HCT116 (cell line): ENCODE data around the gene IL36B. TPM values are rescaled to one million over a fixed set of nuclear protein-coding genes. Genes with fewer than 3 reads are reported as not detected.

Experiments
- ATAC-seq: fragments of 200-7000 bp; cut with Tn5 transposase; 2 replicates; pipeline ENCODE4 v1.9.1; 2020; ENCODE audit warnings: mild to moderate bottlenecking, moderate library complexity
- BruUV-seq: library from RNA; stranded (reverse); fragments of 400-500 nt; replicated peaks from 2 replicates; lab custom pipeline; 2021; lab: Mats Ljungman, UMichigan
- CTCF ChIA-PET: fragments of 300-600 bp; sonication (Branson Sonifier 250); formaldehyde crosslinking; loops from one replicate; lab custom pipeline; 2021; ENCODE audit warnings: antibody characterized with exemption; lab: Charles Lee
- POLR2A ChIA-PET: fragments of 300-600, 350-600 bp; sonication (Branson Sonifier 250); formaldehyde crosslinking; loops from one replicate; lab custom pipeline; 2021; ENCODE audit warnings: antibody characterized with exemption; lab: Charles Lee
- RAD21 ChIA-PET, 2 experiments: fragments of 300-600 bp; sonication (Branson Sonifier 250); formaldehyde crosslinking; loops; one replicate each; lab custom pipeline; 2023; ENCODE audit warnings: low total read pairs in 2 of 2; ENCODE audit not compliant: uncharacterized antibody in 2 of 2, unreplicated experiment in 2 of 2, low non-redundant PET in 1 of 2; lab: Charles Lee
- DNase-seq: peaks from one replicate; pipeline ENCODE4 v3.0.0-alpha.2; 2010; ENCODE audit warnings: low read depth, low spot score
- H2AFZ ChIP-seq: fragments of 200-600 bp; shearing (Covaris generic), sonication (generic); 2 replicates; pipeline ENCODE4 v1.6.1; 2017; ENCODE audit warnings: low read depth, mixed run types, mixed read lengths, antibody characterized with exemption, low read length; ENCODE audit not compliant: poor library complexity, severe bottlenecking
- H3K27ac ChIP-seq: 2 replicates; pipeline ENCODE4 v1.5.1; 2012; ENCODE audit warnings: low read depth, low read length
- H3K27me3 ChIP-seq: fragments of 200-600 bp; sonication (generic); 2 replicates; pipeline ENCODE4 v1.6.1; 2016; ENCODE audit warnings: mixed run types, low read length, mixed read lengths; ENCODE audit not compliant: insufficient read depth
- H3K36me3 ChIP-seq, 2 experiments: fragments of 200-500 bp in 1 of 2; fragments of 200-600 bp in 1 of 2; sonication (Bioruptor generic) in 1 of 2; sonication (generic) in 1 of 2; 2 replicates each; pipeline versions ENCODE4 v1.5.1 to v1.6.1; 2014 to 2016; ENCODE audit warnings: low read length in 2 of 2, inconsistent platforms in 1 of 2, mixed read lengths in 1 of 2, mixed run types in 1 of 2; ENCODE audit not compliant: insufficient read depth in 2 of 2, control insufficient read depth in 1 of 2
- H3K4me1 ChIP-seq, 2 experiments: fragments of 200-600 bp in 1 of 2; sonication (generic) in 1 of 2; 2 replicates each; pipeline versions ENCODE4 v1.5.1 to v1.6.1; 2012 to 2017; ENCODE audit warnings: low read length in 2 of 2, inconsistent platforms in 1 of 2, mild to moderate bottlenecking in 1 of 2, mixed read lengths in 1 of 2, mixed run types in 1 of 2, moderate library complexity in 1 of 2; ENCODE audit not compliant: insufficient read depth in 2 of 2, control insufficient read depth in 1 of 2
- H3K4me2 ChIP-seq: fragments of 200-600 bp; sonication (generic); 2 replicates; pipeline ENCODE4 v1.6.1; 2017; ENCODE audit warnings: mixed run types, low read length, mixed read lengths
- H3K4me3 ChIP-seq, 2 experiments: fragments of 200-600 bp in 1 of 2; sonication (generic) in 1 of 2; replicated peaks in 1 of 2; 2 replicates each; pipeline ENCODE4 v1.5.1; 2011 to 2016; ENCODE audit warnings: low read length in 2 of 2, control low read depth in 1 of 2, low read depth in 1 of 2, mild to moderate bottlenecking in 1 of 2, mixed read lengths in 1 of 2, mixed run types in 1 of 2
- H3K79me2 ChIP-seq: fragments of 200-600 bp; sonication (generic); 2 replicates; pipeline ENCODE4 v1.6.1; 2017; ENCODE audit warnings: mild to moderate bottlenecking, mixed run types, low read length, moderate library complexity, mixed read lengths; ENCODE audit not compliant: insufficient read depth
- H3K9ac ChIP-seq: fragments of 200-600 bp; sonication (generic); 2 replicates; pipeline ENCODE4 v1.6.1; 2016; ENCODE audit warnings: low read length, mixed read lengths
- H3K9me2 ChIP-seq: fragments of 200-600 bp; sonication (generic), shearing (Covaris generic); 2 replicates; pipeline ENCODE4 v1.6.1; 2017; ENCODE audit warnings: mixed run types, mild to moderate bottlenecking, moderate library complexity; ENCODE audit not compliant: insufficient read depth
- H3K9me3 ChIP-seq, 2 experiments: fragments of 200-500 bp in 1 of 2; fragments of 200-600 bp in 1 of 2; sonication (Bioruptor generic) in 1 of 2; sonication (generic) in 1 of 2; 2 replicates each; pipeline ENCODE4 v1.6.1; 2014 to 2017; ENCODE audit warnings: low read length in 2 of 2, mixed read lengths in 2 of 2, inconsistent platforms in 1 of 2, low read depth in 1 of 2, mild to moderate bottlenecking in 1 of 2, mixed run types in 1 of 2, moderate library complexity in 1 of 2; ENCODE audit not compliant: control insufficient read depth in 1 of 2, insufficient read depth in 1 of 2
- H4K20me1 ChIP-seq: fragments of 200-600 bp; sonication (generic), shearing (Covaris generic); 2 replicates; pipeline ENCODE4 v1.6.1; 2017; ENCODE audit warnings: mixed run types, mild to moderate bottlenecking, moderate library complexity; ENCODE audit not compliant: insufficient read depth
- EGR1 ChIP-seq: IDR thresholded peaks from 2 replicates; pipeline ENCODE4 v1.6.1; 2012; ENCODE audit warnings: low read depth
- POLR2A ChIP-seq: IDR thresholded peaks from 2 replicates; pipeline ENCODE4 v1.7.0; 2011; ENCODE audit warnings: borderline replicate concordance; ENCODE audit not compliant: insufficient read depth, insufficient read length; ENCODE audit errors: extremely low read depth
- RAD21 ChIP-seq: IDR thresholded peaks from 2 replicates; pipeline ENCODE4 v1.6.1; 2012; ENCODE audit warnings: low read depth, mild to moderate bottlenecking
- REST ChIP-seq: IDR thresholded peaks from 2 replicates; pipeline ENCODE4 v1.6.1; 2012; ENCODE audit warnings: low read depth
- SIN3A ChIP-seq: IDR thresholded peaks from 2 replicates; pipeline ENCODE4 v1.6.1; 2012; ENCODE audit warnings: low read depth
- TCF7L2 ChIP-seq: IDR thresholded peaks from 2 replicates; pipeline ENCODE4 v1.7.0; 2011; ENCODE audit warnings: borderline replicate concordance, inconsistent platforms; ENCODE audit not compliant: insufficient read depth, insufficient read length; ENCODE audit errors: extremely low read depth
- YY1 ChIP-seq: IDR thresholded peaks from 2 replicates; pipeline ENCODE4 v1.6.1; 2011; ENCODE audit warnings: low read length, low read depth, moderate library complexity, mild to moderate bottlenecking; ENCODE audit not compliant: insufficient replicate concordance; ENCODE audit errors: extremely low read depth
- ZBTB33 ChIP-seq: IDR thresholded peaks from 2 replicates; pipeline ENCODE4 v1.6.1; 2011; ENCODE audit warnings: mild to moderate bottlenecking, low read length, moderate library complexity; ENCODE audit not compliant: insufficient replicate concordance; ENCODE audit errors: extremely low read depth
- ZFX ChIP-seq: fragments of 450-650 bp; IDR thresholded peaks from 2 replicates; pipeline ENCODE4 v1.6.1; 2017
- intact Hi-C: fragments of 100-400 bp; cut with micrococcal nuclease; formaldehyde crosslinking; loops from 2 replicates; pipeline ENCODE4 v1.10.0; 2022
- total RNA-seq: library from RNA; stranded (reverse); gene quantifications from one replicate; pipeline ENCODE4 v1.2.1, GENCODE V29; 2021; ENCODE audit not compliant: unreplicated experiment

IL36B gene
- total RNA-seq, 1 experiment from 2014 or later: not detected

GRCh38 chr2:113070606-113070975, 17.9 kb upstream of the IL36B start:
- Histone ChIP-seq H3K36me3 (no peaks in the 10 kb centered on the region), H3K9ac (no peak overlapping the region), H3K4me1 (peaks cover 0 to 6% of the 10 kb centered on the region in 2 experiments; a peak in 2 of 4 replicates), H3K27ac (no peak overlapping the region), H3K79me2 (no peaks in the 10 kb centered on the region), H3K4me3 (no peak overlapping the region), H3K9me2 (no peaks in the 10 kb centered on the region), H4K20me1 (no peaks in the 10 kb centered on the region), H2AFZ (no peak overlapping the region), H3K27me3 (no peaks in the 10 kb centered on the region), H3K9me3 (no peaks in the 10 kb centered on the region), H3K4me2 (no peak overlapping the region)
- TF ChIP-seq ZFX: no peak
- TF ChIP-seq RAD21: no peak
- TF ChIP-seq POLR2A: no peak
- TF ChIP-seq SIN3A: no peak
- no peak for TF ChIP-seq EGR1
- TF ChIP-seq REST: no peak
- no peak for TF ChIP-seq YY1
- no peak for TF ChIP-seq TCF7L2
- no peak for TF ChIP-seq ZBTB33
- POLR2A ChIA-PET: no interaction called here
- intact Hi-C loops: no loop called here
- no TSS peak for BruUV-seq
- ATAC-seq (no peak), DNase-seq (no peak)
- CTCF ChIA-PET: interaction anchor here (0.6 to 1.6 kb wide), 2 partner anchors 10 to 14 kb away, joined by 4 to 6 read pairs; no protein-coding TSS in a partner anchor
- RAD21 ChIA-PET: no interaction called here
